Endothelial cell (in vitro differentiated cells): Measurements from ENCODE around the gene MOGAT2. TPM values are rescaled to one million over a fixed set of nuclear protein-coding genes. Genes with fewer than 3 reads are reported as not detected.

Experiments
- DNase-seq: peaks from one replicate; pipeline ENCODE4 v3.0.0; 2021; ENCODE audit warnings: low spot score
- H3K27ac Mint-ChIP-seq: one replicate; pipeline ENCODE4 v1.8.0; 2021; ENCODE audit warnings: mixed read lengths, inconsistent platforms; ENCODE audit not compliant: unreplicated experiment
- H3K27me3 Mint-ChIP-seq: one replicate; pipeline ENCODE4 v1.8.0; 2021; ENCODE audit warnings: mild to moderate bottlenecking, moderate library complexity, mixed read lengths, inconsistent platforms; ENCODE audit not compliant: unreplicated experiment
- H3K36me3 Mint-ChIP-seq: one replicate; pipeline ENCODE4 v1.8.0; 2021; ENCODE audit warnings: mild to moderate bottlenecking, low read depth, mixed read lengths, inconsistent platforms; ENCODE audit not compliant: unreplicated experiment
- H3K4me1 Mint-ChIP-seq: one replicate; pipeline ENCODE4 v1.8.0; 2021; ENCODE audit warnings: mild to moderate bottlenecking, mixed read lengths, inconsistent platforms; ENCODE audit not compliant: unreplicated experiment
- H3K4me3 Mint-ChIP-seq: one replicate; pipeline ENCODE4 v1.8.0; 2021; ENCODE audit warnings: mild to moderate bottlenecking, mixed read lengths, inconsistent platforms; ENCODE audit not compliant: unreplicated experiment
- H3K9me3 Mint-ChIP-seq: one replicate; pipeline ENCODE4 v1.8.0; 2021; ENCODE audit warnings: mixed read lengths, inconsistent platforms; ENCODE audit not compliant: unreplicated experiment
- CTCF ChIP-seq: fragments of 200-600 bp; sonication (generic); IDR thresholded peaks from one replicate; pipeline ENCODE4 v1.5.0; 2021; ENCODE audit warnings: antibody characterized with exemption; ENCODE audit not compliant: unreplicated experiment
- total RNA-seq: library from RNA; stranded (reverse); fragmentation: NEBNext Ultra II Directional; extraction: Animal tissue kit (Norgen Biotek cat#: 25700); gene quantifications from one replicate; pipeline ENCODE4 v1.2.1, GENCODE V29; 2021; ENCODE audit not compliant: unreplicated experiment

Gene MOGAT2
- total RNA-seq, 1 donor from 2014 or later: not detected

GRCh38 chr11:75718419-75719339 lies 1.0 kb downstream of the MOGAT2 start:
- Mint-ChIP-seq H3K36me3 (no peaks in the 10 kb centered on the region), H3K27ac (no peak overlapping the region), H3K9me3 (no peaks in the 10 kb centered on the region), H3K4me3 (no peak overlapping the region), H3K4me1 (peaks cover 7% of the 10 kb centered on the region), H3K27me3 (peaks cover 3% of the 10 kb centered on the region)
- TF ChIP-seq CTCF: no peak
- no peak for DNase-seq

DNA sequence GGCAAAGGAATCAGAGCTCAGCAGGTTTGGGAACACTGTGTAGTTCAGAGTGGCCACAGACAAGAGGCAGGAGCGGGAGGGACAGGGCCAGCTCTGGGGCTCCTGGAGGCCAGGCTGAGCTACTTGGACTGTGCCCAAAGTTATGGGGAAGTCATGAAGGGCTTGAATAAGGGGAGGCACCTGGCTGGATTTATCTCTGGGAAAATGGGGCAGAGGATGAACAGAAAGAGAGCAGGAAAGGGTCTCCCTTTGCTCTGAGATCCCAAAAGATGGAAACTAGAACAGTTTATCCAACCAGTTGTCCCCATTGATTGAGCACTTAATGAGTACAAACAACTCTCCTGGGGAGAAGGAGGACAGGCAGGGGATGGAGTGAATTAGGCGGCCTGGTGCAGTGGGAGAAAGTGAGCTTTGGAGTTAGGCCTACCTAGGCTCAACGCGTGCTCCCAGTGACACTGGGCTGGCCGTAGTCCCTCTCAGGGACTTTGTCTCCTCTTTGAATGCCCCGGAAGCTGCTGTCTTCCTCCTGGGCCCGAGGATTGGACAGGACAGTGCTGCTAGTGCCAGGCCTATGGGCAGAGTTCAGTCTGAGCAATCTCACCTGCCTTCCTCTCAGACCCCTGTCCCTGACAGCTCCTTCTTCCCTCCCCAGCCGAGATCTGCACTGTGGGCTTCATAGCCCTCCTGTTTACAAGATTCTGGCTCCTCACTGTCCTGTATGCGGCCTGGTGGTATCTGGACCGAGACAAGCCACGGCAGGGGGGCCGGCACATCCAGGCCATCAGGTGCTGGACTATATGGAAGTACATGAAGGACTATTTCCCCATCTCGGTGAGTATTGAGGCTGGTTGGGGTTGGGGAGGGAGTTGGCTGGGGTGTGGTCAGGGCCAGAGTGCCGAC lies 2.0 kb downstream of the MOGAT2 start:
- Mint-ChIP-seq H3K36me3 (no peaks in the 10 kb centered on the region), H3K9me3 (no peaks in the 10 kb centered on the region), H3K27ac (no peak overlapping the region), H3K27me3 (peaks cover 3% of the 10 kb centered on the region), H3K4me3 (no peak overlapping the region), H3K4me1 (peaks cover 7% of the 10 kb centered on the region)
- no peak for TF ChIP-seq CTCF
- no peak for DNase-seq

DNA sequence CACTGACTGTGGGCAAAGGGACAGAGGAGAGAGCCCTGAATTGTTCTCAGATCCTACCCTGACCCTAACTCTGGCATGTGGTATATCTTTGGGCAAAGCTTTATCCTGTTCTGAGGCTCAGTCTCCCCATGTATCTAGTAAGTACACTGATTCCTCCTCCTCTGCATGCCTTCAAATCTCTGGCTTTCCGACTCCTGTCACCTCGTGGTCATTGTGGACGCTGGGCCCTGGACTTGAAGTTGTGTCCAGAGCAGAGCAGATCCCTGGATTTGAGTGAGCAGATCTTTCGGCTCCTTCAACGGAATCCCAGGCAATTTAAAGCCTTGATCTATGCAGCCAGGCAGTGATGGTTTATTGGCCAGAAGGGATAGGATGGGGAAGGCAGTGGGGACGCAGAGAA lies 3.0 kb downstream of the MOGAT2 start:
- Mint-ChIP-seq H3K4me1 (peaks cover 7% of the 10 kb centered on the region), H3K27ac (no peak overlapping the region), H3K4me3 (no peak overlapping the region), H3K36me3 (no peaks in the 10 kb centered on the region), H3K27me3 (peaks cover 3% of the 10 kb centered on the region), H3K9me3 (no peaks in the 10 kb centered on the region)
- DNase-seq: no peak
- TF ChIP-seq CTCF: no peak

DNA sequence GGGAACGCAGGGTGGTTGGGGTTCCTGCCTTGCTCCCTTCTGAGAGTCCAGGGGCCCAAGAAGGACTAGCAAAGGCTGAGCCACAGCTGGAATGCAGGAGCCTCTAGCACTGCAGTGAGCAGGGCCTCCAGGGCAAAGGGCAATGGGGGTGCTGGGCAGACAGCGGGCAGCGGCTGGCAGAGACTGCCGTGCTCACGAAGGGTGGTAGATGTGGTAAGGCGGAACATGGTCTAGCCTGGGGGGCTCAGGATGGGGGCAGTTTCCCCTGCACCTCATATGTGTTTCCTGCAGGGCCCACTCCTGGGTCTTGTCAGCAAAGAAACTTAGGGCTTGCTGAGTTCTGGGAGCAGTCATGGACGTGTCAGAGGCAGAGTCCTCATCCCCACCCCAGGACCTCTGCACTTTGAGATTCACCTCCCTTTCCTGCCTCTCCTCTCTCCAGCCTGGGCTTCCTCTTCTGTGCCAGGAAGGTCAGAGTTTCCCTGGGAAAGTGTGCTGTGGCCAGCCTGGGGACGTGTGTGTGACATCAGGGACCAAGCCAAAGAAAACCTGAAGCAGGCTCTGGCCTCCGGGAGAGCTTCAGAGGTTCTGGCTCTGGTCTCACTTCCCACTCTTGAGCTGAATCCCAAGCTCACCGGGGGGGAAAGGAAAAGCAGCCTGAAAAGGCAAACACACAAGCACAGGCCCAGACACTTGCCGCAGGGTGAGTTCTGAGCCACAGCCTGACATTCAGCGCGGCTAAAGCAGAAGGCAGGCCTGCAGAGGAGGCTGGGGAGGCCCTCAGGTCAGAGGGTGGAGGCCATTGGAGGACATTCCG lies 4.4 kb downstream of the MOGAT2 start:
- H3K27ac Mint-ChIP-seq: no peak overlapping the region
- H3K4me3 Mint-ChIP-seq: no peak overlapping the region
- no peaks in the 10 kb centered on the region for H3K9me3 Mint-ChIP-seq
- H3K4me1 Mint-ChIP-seq: peaks cover 7% of the 10 kb centered on the region
- no peak for TF ChIP-seq CTCF
- peaks cover 2% of the 10 kb centered on the region for H3K27me3 Mint-ChIP-seq
- DNase-seq: no peak
- no peaks in the 10 kb centered on the region for H3K36me3 Mint-ChIP-seq
